Fibroblast of mammary gland (primary cell): ENCODE measurements around the gene IQSEC3.

ENCODE experiments used
- DNase-seq: peaks from one replicate; pipeline ENCODE4 v3.0.0-alpha.2; 2010; ENCODE audit warnings: low read depth
- H3K4me3 ChIP-seq: 2 replicates; pipeline ENCODE4 v1.5.1; 2011; ENCODE audit warnings: low read depth, mild to moderate bottlenecking, low read length, moderate library complexity; ENCODE audit not compliant: control insufficient read depth
- CTCF ChIP-seq: conservative IDR thresholded peaks from 2 replicates; pipeline ENCODE4 v1.5.1; 2011; ENCODE audit warnings: low read depth, low read length, inconsistent platforms; ENCODE audit not compliant: control insufficient read depth, insufficient read depth

The IQSEC3 gene

GRCh38 chr12:227286-227915 is 160.8 kb downstream of the IQSEC3 start:
- no peak overlapping the region for H3K4me3 ChIP-seq
- DNase-seq: no peak
- TF ChIP-seq CTCF: no peak
